Measurements from ENCODE around the gene LRRC8C.

LRRC8C gene

DNA sequence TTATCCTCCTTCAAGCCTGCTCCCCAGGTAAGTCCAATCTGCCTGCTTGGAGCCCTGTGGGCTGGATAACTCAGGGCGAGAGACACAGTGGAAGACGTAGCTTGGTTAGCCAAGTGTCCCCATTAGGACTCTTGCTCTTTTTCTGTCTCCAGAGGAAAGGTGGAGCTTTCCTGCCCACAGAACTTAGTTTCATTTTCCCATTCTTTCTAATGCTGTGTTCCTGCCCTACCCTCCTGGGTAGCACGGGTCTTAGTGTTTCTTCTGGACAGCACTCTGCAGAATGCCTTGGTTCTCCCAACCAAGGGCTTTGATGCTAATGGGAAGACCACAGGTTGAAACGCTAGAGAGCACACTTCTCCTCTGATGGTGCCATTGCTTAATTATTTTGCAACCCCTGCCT is 95.5 kb downstream of the LRRC8C start:
- Histone ChIP-seq H3K36me3 (ENCODE audit: control insufficient read depth, low read depth, low read length) (no peaks in the 10 kb centered on the region), H3K9ac (ENCODE audit: low read length) (no peak overlapping the region), H3K9me3 (ENCODE audit: control insufficient read depth, low read depth, low read length) (no peaks in the 10 kb centered on the region), H3K27ac (ENCODE audit: low read length) (no peak overlapping the region), H3K4me3 (ENCODE audit: low read length) (no peak overlapping the region), H3K4me1 (ENCODE audit: control insufficient read depth, low read depth, low read length) (no peaks in the 10 kb centered on the region), H3K27me3 (ENCODE audit: control insufficient read depth, insufficient read depth, low read length) (no peaks in the 10 kb centered on the region)

DNA sequence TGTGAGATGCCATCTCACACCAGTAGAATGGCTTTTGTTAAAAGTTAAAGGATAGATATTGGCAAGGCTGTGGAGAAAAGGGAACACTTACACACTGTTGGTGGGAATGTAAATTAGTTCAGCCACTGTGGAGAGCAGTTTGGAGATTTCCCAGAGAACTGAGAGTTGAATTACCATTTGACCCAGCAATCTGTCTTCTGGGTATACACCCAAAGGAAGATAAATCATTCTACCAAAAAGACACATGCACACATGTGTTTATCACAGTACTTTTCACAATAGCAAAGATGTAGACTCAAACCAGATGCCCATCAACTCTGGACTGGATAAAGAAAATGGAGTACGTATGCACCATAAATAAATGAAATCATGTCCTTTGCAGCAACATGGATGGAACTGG is 99.3 kb downstream of the LRRC8C start:
- Histone ChIP-seq H3K9ac (ENCODE audit: low read length) (no peak overlapping the region), H3K36me3 (ENCODE audit: control insufficient read depth, low read depth, low read length) (no peaks in the 10 kb centered on the region), H3K4me3 (ENCODE audit: low read length) (no peak overlapping the region), H3K27me3 (ENCODE audit: control insufficient read depth, insufficient read depth, low read length) (no peaks in the 10 kb centered on the region), H3K27ac (ENCODE audit: low read length) (no peak overlapping the region), H3K4me1 (ENCODE audit: control insufficient read depth, low read depth, low read length) (no peaks in the 10 kb centered on the region), H3K9me3 (ENCODE audit: control insufficient read depth, low read depth, low read length) (no peaks in the 10 kb centered on the region)

DNA sequence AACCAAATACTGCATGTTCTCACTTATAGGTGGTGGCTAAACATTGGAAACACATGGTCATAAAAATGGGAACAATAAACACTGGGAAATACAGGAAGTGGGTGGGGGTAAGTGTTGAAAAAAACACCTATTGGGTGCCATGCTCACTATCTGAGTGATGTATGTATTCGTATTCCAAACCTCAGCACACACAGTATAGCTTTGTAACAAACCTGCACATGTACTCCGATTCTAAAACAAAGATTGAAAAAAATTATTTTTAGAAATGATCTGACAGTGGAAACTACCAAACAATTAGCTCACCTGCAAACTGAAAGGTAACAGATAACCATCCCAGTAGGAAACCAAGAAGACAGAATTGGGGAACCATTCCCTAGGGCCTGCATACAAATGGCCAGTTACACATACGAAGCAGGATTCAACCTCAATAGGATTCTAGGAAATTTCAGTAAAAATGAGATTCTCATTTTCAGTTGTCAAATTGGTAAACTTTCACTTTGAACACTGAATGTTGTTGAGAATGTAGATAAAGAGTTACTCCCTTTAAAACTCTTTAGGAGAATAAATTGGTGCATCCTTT is 99.8 kb downstream of the LRRC8C start:
- H3K4me3 ChIP-seq (ENCODE audit: low read length), result no peak overlapping the region
- H3K36me3 ChIP-seq (ENCODE audit: control insufficient read depth, low read depth, low read length), result no peaks in the 10 kb centered on the region
- no peak overlapping the region for H3K27ac ChIP-seq (ENCODE audit: low read length)
- H3K4me1 ChIP-seq (ENCODE audit: control insufficient read depth, low read depth, low read length), result no peaks in the 10 kb centered on the region
- H3K9ac ChIP-seq (ENCODE audit: low read length), result no peak overlapping the region
- no peaks in the 10 kb centered on the region for H3K9me3 ChIP-seq (ENCODE audit: control insufficient read depth, low read depth, low read length)
- no peaks in the 10 kb centered on the region for H3K27me3 ChIP-seq (ENCODE audit: control insufficient read depth, insufficient read depth, low read length)

DNA sequence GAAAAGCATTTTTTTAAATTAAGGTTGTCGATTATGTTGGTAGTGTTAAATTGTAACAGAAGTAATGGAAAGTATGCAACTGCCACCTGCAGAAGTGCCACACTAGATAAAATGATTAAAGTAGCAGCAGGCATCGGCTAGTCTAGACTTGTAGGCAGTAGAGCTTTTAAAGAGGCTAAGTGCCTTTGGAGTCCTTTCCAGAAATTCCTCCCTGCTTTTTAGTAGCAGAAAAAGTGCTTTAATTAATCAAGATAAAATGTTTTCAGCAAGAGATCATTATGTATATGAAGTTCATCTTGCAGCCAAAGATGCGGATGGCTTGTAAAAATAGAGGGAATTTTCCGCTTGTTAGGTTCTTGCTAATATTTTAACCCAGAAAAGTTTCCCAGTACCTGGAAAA is 100.8 kb downstream of the LRRC8C start:
- Histone ChIP-seq H3K9ac (ENCODE audit: low read length) (no peak overlapping the region), H3K9me3 (ENCODE audit: control insufficient read depth, low read depth, low read length) (no peaks in the 10 kb centered on the region), H3K4me1 (ENCODE audit: control insufficient read depth, low read depth, low read length) (no peaks in the 10 kb centered on the region), H3K4me3 (ENCODE audit: low read length) (no peak overlapping the region), H3K27me3 (ENCODE audit: control insufficient read depth, insufficient read depth, low read length) (no peaks in the 10 kb centered on the region), H3K27ac (ENCODE audit: low read length) (no peak overlapping the region), H3K36me3 (ENCODE audit: control insufficient read depth, low read depth, low read length) (no peaks in the 10 kb centered on the region)

DNA sequence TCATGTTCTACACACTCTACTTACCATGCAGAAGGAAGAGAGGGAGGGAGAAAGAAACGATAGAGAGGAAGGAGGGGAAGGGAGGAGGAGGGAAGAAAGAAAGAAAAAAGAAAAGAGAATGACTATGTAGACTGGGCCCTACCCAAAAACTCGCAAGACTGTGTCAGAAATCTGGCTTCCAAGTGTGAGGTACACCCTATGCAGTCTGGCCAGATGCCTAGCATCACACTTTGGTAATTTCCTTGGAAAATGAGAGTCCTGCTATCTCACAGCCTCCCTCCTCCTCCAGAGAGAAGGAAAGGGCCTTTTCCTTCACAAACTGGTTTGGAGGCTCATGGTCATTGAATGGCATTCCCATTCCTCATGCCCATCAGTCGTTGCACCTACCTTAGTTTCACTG is 101.5 kb downstream of the LRRC8C start:
- Histone ChIP-seq H3K9me3 (ENCODE audit: control insufficient read depth, low read depth, low read length) (no peaks in the 10 kb centered on the region), H3K4me1 (ENCODE audit: control insufficient read depth, low read depth, low read length) (no peaks in the 10 kb centered on the region)

DNA sequence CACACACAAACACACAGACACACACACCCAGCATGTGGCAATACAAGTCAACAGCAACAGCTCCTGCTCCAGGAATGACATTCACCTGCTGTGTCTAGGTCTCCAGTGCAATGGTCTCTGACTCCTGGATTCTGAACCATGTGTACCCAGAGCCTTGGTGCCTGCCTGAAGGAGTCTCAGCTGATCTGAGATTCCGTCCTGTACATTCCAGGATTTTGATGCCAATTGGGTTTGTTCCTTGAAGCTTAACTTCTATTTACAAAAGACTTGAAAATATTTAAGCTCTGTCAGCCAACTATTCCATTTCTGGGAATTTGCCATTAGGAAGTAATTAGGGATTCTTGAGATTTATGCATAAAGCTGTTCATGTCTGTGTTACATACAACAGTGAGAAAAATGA is 102.6 kb downstream of the LRRC8C start:
- Histone ChIP-seq H3K27ac (ENCODE audit: low read length) (no peak overlapping the region), H3K4me1 (ENCODE audit: control insufficient read depth, low read depth, low read length) (no peaks in the 10 kb centered on the region), H3K9me3 (ENCODE audit: control insufficient read depth, low read depth, low read length) (no peaks in the 10 kb centered on the region), H3K36me3 (ENCODE audit: control insufficient read depth, low read depth, low read length) (no peaks in the 10 kb centered on the region), H3K9ac (ENCODE audit: low read length) (no peak overlapping the region), H3K4me3 (ENCODE audit: low read length) (no peak overlapping the region), H3K27me3 (ENCODE audit: control insufficient read depth, insufficient read depth, low read length) (no peaks in the 10 kb centered on the region)

More for the DNA sequence above, 101.5 kb downstream of the LRRC8C start:
- no peak overlapping the region for H3K9ac ChIP-seq (ENCODE audit: low read length)
- no peaks in the 10 kb centered on the region for H3K36me3 ChIP-seq (ENCODE audit: control insufficient read depth, low read depth, low read length)
- H3K27me3 ChIP-seq (ENCODE audit: control insufficient read depth, insufficient read depth, low read length), result no peaks in the 10 kb centered on the region
- H3K4me3 ChIP-seq (ENCODE audit: low read length), result no peak overlapping the region
- H3K27ac ChIP-seq (ENCODE audit: low read length), result no peak overlapping the region

DNA sequence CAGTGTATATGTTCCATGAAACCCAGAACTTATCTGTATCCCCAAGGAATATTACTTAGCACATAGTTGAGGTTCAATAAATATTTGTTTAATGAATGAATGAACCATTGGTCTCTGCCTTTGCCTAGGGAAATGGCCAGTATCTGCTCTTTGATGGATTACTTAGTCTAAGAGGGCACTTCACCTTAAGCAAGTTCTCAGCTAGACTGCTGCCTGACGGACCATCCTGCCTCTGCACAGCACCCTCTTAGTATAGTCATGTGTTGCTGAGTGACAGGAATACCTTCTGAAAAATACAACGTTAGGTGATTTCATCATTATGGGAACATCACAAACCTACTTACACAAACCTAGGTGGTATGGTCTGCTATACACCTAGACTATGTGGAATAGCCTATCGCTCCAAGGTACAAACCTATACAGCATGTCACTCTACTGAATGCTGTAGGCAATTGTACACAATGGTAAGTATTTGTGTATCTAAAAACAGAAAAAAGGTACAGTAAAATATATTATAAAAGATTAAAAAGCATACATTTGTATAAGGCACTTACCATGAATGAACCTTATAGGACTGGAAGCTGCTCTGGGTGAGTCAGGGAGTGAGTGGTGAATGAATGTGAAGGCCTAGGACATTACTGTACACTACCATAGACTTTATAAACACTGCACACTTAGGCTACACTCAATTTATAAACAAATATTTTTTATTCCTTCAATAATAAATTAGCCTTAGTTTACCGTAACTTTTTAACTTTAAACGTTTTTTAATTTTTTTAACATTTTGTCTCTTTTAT is 104.2 kb downstream of the LRRC8C start:
- no peak overlapping the region for H3K4me3 ChIP-seq (ENCODE audit: low read length)
- H3K4me1 ChIP-seq (ENCODE audit: control insufficient read depth, low read depth, low read length), result no peaks in the 10 kb centered on the region
- H3K27me3 ChIP-seq (ENCODE audit: control insufficient read depth, insufficient read depth, low read length), result no peaks in the 10 kb centered on the region
- no peaks in the 10 kb centered on the region for H3K9me3 ChIP-seq (ENCODE audit: control insufficient read depth, low read depth, low read length)
- no peak overlapping the region for H3K9ac ChIP-seq (ENCODE audit: low read length)
- H3K27ac ChIP-seq (ENCODE audit: low read length), result no peak overlapping the region
- H3K36me3 ChIP-seq (ENCODE audit: control insufficient read depth, low read depth, low read length), result no peaks in the 10 kb centered on the region

DNA sequence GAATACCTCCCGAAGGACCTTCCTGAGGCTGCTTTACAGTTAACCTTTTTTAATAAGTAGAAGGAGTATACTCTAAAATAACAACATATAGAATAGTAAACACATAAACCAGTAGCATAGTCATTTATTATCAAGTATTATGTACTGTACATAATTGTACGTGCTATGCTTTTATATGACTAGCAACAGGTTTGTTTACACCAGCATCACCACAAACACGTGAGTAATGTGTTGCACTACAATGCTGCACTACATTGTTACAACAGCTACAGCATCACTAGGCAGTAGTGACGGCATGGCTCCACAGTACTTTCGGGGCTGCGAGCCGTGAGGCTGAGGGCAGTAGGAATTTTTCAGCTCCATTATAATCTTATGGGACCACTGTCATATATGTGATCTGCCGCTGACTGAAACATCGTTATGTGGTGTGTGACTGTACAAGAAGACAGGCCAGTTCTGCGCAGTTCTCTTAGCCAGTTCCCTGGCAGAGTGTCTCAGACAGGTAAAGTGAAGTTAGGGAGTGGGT is 105.1 kb downstream of the LRRC8C start:
- H3K27ac ChIP-seq (ENCODE audit: low read length), result no peak overlapping the region
- H3K9me3 ChIP-seq (ENCODE audit: control insufficient read depth, low read depth, low read length), result no peaks in the 10 kb centered on the region
- H3K4me3 ChIP-seq (ENCODE audit: low read length), result no peak overlapping the region
- H3K36me3 ChIP-seq (ENCODE audit: control insufficient read depth, low read depth, low read length), result no peaks in the 10 kb centered on the region
- H3K27me3 ChIP-seq (ENCODE audit: control insufficient read depth, insufficient read depth, low read length), result no peaks in the 10 kb centered on the region
- H3K4me1 ChIP-seq (ENCODE audit: control insufficient read depth, low read depth, low read length), result no peaks in the 10 kb centered on the region
- H3K9ac ChIP-seq (ENCODE audit: low read length), result no peak overlapping the region

DNA sequence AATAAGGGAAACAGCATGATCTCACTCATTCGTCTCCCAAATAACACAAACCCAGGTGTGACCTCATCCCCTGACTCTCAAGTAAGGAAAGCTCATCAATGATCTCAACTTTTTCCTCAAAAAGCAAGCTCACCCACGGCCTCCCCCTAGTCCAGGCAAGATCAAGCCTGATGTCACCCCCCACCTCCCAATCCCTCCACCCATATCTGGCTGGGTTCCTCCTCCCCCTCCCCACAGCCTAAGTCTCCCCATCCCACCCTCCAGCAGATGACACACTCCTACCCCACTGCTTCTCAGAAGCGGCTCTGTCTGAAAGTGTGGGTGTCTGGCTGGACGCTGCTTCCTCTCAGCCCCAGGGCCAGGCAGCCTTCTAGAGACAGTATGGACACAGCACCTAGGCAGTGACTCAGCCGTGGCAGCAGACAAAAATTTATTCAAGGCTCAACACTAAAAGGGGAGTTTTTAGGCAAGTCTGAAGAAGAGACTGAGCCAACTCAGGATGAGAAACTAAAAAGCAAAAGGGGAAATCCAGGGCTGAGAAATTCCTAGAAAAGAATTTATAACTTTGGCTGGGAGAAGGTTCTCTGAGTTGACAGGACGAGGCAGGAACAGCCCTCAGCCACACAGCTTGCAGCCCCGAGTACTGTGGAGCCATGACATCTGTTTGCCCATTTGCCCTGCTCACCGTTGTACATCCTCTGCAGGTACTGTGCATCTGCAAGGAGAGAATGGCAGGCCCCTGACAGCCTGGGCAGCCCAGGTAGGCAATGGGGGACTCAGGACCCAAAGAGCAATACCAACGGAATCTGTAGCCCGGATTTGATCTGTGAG is 106.3 kb downstream of the LRRC8C start:
- Histone ChIP-seq H3K27ac (ENCODE audit: low read length) (no peak overlapping the region), H3K4me3 (ENCODE audit: low read length) (no peak overlapping the region), H3K36me3 (ENCODE audit: control insufficient read depth, low read depth, low read length) (no peaks in the 10 kb centered on the region), H3K4me1 (ENCODE audit: control insufficient read depth, low read depth, low read length) (no peaks in the 10 kb centered on the region), H3K27me3 (ENCODE audit: control insufficient read depth, insufficient read depth, low read length) (no peaks in the 10 kb centered on the region), H3K9ac (ENCODE audit: low read length) (no peak overlapping the region), H3K9me3 (ENCODE audit: control insufficient read depth, low read depth, low read length) (no peaks in the 10 kb centered on the region)

DNA sequence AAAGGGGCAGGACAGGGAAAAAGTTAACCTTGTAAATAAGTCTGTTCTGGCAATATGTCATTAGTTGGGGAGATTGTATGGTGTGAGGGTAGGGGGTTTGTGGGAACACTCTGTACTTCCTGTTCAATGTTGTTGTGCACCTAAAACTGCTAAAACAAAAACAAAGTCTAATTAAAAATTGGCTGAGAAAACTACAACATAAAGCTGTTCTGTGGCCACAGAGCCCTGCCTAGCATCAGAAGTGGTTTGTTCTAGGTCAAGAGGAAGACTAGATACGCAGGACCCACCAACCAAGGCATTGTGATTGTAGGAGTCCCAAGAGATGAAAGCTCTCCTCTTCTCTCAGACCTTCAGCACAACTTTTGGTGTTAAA is 106.9 kb downstream of the LRRC8C start:
- Histone ChIP-seq H3K4me3 (ENCODE audit: low read length) (no peak overlapping the region), H3K36me3 (ENCODE audit: control insufficient read depth, low read depth, low read length) (no peaks in the 10 kb centered on the region), H3K9ac (ENCODE audit: low read length) (no peak overlapping the region), H3K27me3 (ENCODE audit: control insufficient read depth, insufficient read depth, low read length) (no peaks in the 10 kb centered on the region), H3K4me1 (ENCODE audit: control insufficient read depth, low read depth, low read length) (no peaks in the 10 kb centered on the region), H3K9me3 (ENCODE audit: control insufficient read depth, low read depth, low read length) (no peaks in the 10 kb centered on the region), H3K27ac (ENCODE audit: low read length) (no peak overlapping the region)

DNA sequence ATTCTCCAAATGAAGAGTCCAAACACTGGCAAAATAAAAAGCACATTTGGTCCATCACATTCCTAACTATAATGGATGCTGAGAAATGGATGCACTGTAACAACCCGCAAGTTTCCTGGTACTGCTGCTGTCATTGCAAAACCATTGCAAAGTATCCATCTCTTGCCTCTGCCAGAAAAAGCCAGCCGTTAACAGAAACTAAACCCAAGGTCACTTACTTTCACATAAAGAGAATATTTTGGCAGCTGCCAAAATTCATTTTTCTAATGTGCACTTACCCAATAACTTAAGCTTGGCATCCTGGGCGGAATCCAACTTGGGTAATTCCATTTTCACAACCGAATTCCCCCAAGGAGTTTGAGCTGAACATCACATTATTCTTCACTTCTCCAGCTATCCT is 110.9 kb downstream of the LRRC8C start:
- H3K27me3 ChIP-seq (ENCODE audit: control insufficient read depth, insufficient read depth, low read length), result no peaks in the 10 kb centered on the region
- H3K27ac ChIP-seq (ENCODE audit: low read length), result no peak overlapping the region
- H3K9me3 ChIP-seq (ENCODE audit: control insufficient read depth, low read depth, low read length), result no peaks in the 10 kb centered on the region
- H3K36me3 ChIP-seq (ENCODE audit: control insufficient read depth, low read depth, low read length), result no peaks in the 10 kb centered on the region
- no peaks in the 10 kb centered on the region for H3K4me1 ChIP-seq (ENCODE audit: control insufficient read depth, low read depth, low read length)
- H3K9ac ChIP-seq (ENCODE audit: low read length), result no peak overlapping the region
- H3K4me3 ChIP-seq (ENCODE audit: low read length), result no peak overlapping the region
